ENCODE data around the gene KLK6. TPM values are rescaled to one million over a fixed set of nuclear protein-coding genes. Genes with fewer than 3 reads are reported as not detected.

KLK6 gene
- total and polyA plus RNA-seq, 5 donors from 2014 or later: not detected

GRCh38 chr19:50943074-50943828 lies 26.1 kb downstream of the KLK6 start:
- H3K36me3 ChIP-seq (ENCODE audit: control insufficient read depth, insufficient read depth, low read length): no peaks in the 10 kb centered on the region
- no peak overlapping the region for H3K4me3 ChIP-seq (ENCODE audit: low read depth, low read length)
- H3K27ac Mint-ChIP-seq: no peak overlapping the region
- no peaks in the 10 kb centered on the region for H3K4me1 ChIP-seq (ENCODE audit: control insufficient read depth, insufficient read depth, low read length, poor library complexity, severe bottlenecking)
- H3K27ac ChIP-seq (ENCODE audit: insufficient read depth, low read length, poor library complexity, severe bottlenecking): no peak overlapping the region
- H3K4me1 Mint-ChIP-seq: no peaks in the 10 kb centered on the region
- ATAC-seq (ENCODE audit: low read depth in 2 of 2) (no peak), DNase-seq (no peak)
- H3K27me3 ChIP-seq (ENCODE audit: control insufficient read depth, insufficient read depth, low read length): peaks cover 2% of the 10 kb centered on the region
- H3K9me3 Mint-ChIP-seq: peaks cover 0 to 8% (median 2%) of the 10 kb centered on the region in 7 donors
- peaks cover 11% of the 10 kb centered on the region for H3K27me3 Mint-ChIP-seq
- H3K4me3 Mint-ChIP-seq: no peak overlapping the region
- peaks cover 3% of the 10 kb centered on the region for H3K36me3 Mint-ChIP-seq
- H3K9me3 ChIP-seq (ENCODE audit: control insufficient read depth in 2 of 2, low read length in 2 of 2): peaks cover 2 to 6% of the 10 kb centered on the region in 2 experiments

GRCh38 chr19:50939596-50939995 lies 29.8 kb downstream of the KLK6 start:
- H3K4me3 ChIP-seq (ENCODE audit: low read depth, low read length): no peak overlapping the region
- H3K27ac Mint-ChIP-seq: no peak overlapping the region
- peaks cover 13% of the 10 kb centered on the region for H3K27me3 Mint-ChIP-seq
- no peaks in the 10 kb centered on the region for H3K4me1 Mint-ChIP-seq
- ATAC-seq (ENCODE audit: low read depth in 2 of 2) (no peak), DNase-seq (no peak)
- no peaks in the 10 kb centered on the region for H3K4me1 ChIP-seq (ENCODE audit: control insufficient read depth, insufficient read depth, low read length, poor library complexity, severe bottlenecking)
- H3K36me3 ChIP-seq (ENCODE audit: control insufficient read depth, insufficient read depth, low read length): no peaks in the 10 kb centered on the region
- peaks cover 3% of the 10 kb centered on the region for H3K36me3 Mint-ChIP-seq
- H3K9me3 Mint-ChIP-seq: peaks cover 0 to 8% (median 2%) of the 10 kb centered on the region in 7 donors
- H3K27me3 ChIP-seq (ENCODE audit: control insufficient read depth, insufficient read depth, low read length): peaks cover 2% of the 10 kb centered on the region
- no peak overlapping the region for H3K27ac ChIP-seq (ENCODE audit: insufficient read depth, low read length, poor library complexity, severe bottlenecking)
- peaks cover 2 to 6% of the 10 kb centered on the region in 2 experiments for H3K9me3 ChIP-seq (ENCODE audit: control insufficient read depth in 2 of 2, low read length in 2 of 2)
- no peak overlapping the region for H3K4me3 Mint-ChIP-seq

- ATAC-seq (ENCODE audit: low read depth in 2 of 2) (no peak), DNase-seq (no peak)
- H3K9me3 ChIP-seq (ENCODE audit: control insufficient read depth in 2 of 2, low read length in 2 of 2): no peaks in the 10 kb centered on the region
- no peaks in the 10 kb centered on the region for H3K4me1 ChIP-seq (ENCODE audit: control insufficient read depth, insufficient read depth, low read length, poor library complexity, severe bottlenecking)
- peaks cover 0 to 2% (median 0%) of the 10 kb centered on the region in 7 donors for H3K9me3 Mint-ChIP-seq
- H3K27me3 Mint-ChIP-seq: peaks cover 16% of the 10 kb centered on the region
- no peak overlapping the region for H3K27ac Mint-ChIP-seq
- no peaks in the 10 kb centered on the region for H3K36me3 Mint-ChIP-seq
- H3K27me3 ChIP-seq (ENCODE audit: control insufficient read depth, insufficient read depth, low read length): no peaks in the 10 kb centered on the region
- no peaks in the 10 kb centered on the region for H3K36me3 ChIP-seq (ENCODE audit: control insufficient read depth, insufficient read depth, low read length)
- H3K4me3 Mint-ChIP-seq: no peak overlapping the region
- peaks cover 0 to 3% (median 0%) of the 10 kb centered on the region in 4 donors for H3K4me1 Mint-ChIP-seq
- no peak overlapping the region for H3K4me3 ChIP-seq (ENCODE audit: low read depth, low read length)
- no peak overlapping the region for H3K27ac ChIP-seq (ENCODE audit: insufficient read depth, low read length, poor library complexity, severe bottlenecking)
These were observed 35.8 kb downstream of the KLK6 start for GRCh38 chr19:50933640-50934039.

GRCh38 chr19:50932690-50933083 lies 36.7 kb downstream of the KLK6 start:
- Histone ChIP-seq H3K4me1 (ENCODE audit: control insufficient read depth, insufficient read depth, low read length, poor library complexity, severe bottlenecking) (no peaks in the 10 kb centered on the region), H3K27me3 (ENCODE audit: control insufficient read depth, insufficient read depth, low read length) (no peaks in the 10 kb centered on the region), H3K27ac (ENCODE audit: insufficient read depth, low read length, poor library complexity, severe bottlenecking) (no peak overlapping the region), H3K36me3 (ENCODE audit: control insufficient read depth, insufficient read depth, low read length) (no peaks in the 10 kb centered on the region), H3K9me3 (ENCODE audit: control insufficient read depth in 2 of 2, low read length in 2 of 2) (no peaks in the 10 kb centered on the region), H3K4me3 (ENCODE audit: low read depth, low read length) (no peak overlapping the region)
- DNase-seq (no peak), ATAC-seq (ENCODE audit: low read depth in 2 of 2) (no peak)
- H3K36me3 Mint-ChIP-seq: no peaks in the 10 kb centered on the region
- peaks cover 14% of the 10 kb centered on the region for H3K27me3 Mint-ChIP-seq
- peaks cover 0 to 3% (median 0%) of the 10 kb centered on the region in 4 donors for H3K4me1 Mint-ChIP-seq
- H3K9me3 Mint-ChIP-seq: peaks cover 0 to 2% (median 0%) of the 10 kb centered on the region in 7 donors
- no peak overlapping the region for H3K27ac Mint-ChIP-seq
- no peak overlapping the region for H3K4me3 Mint-ChIP-seq

GRCh38 chr19:50932018-50932689 lies 37.2 kb downstream of the KLK6 start:
- Mint-ChIP-seq H3K36me3 (no peaks in the 10 kb centered on the region), H3K27ac (peak overlapping the region in 1 of 3 donors; percentile 81), H3K9me3 (peaks cover 0 to 1% (median 0%) of the 10 kb centered on the region in 7 donors), H3K4me3 (no peak overlapping the region), H3K4me1 (peaks cover 0 to 3% (median 0%) of the 10 kb centered on the region in 4 donors), H3K27me3 (peaks cover 18% of the 10 kb centered on the region)
- H3K27me3 ChIP-seq (ENCODE audit: control insufficient read depth, insufficient read depth, low read length): no peaks in the 10 kb centered on the region
- H3K4me1 ChIP-seq (ENCODE audit: control insufficient read depth, insufficient read depth, low read length, poor library complexity, severe bottlenecking): no peaks in the 10 kb centered on the region
- H3K4me3 ChIP-seq (ENCODE audit: low read depth, low read length): no peak overlapping the region
- ATAC-seq (ENCODE audit: low read depth in 2 of 2) (no peak), DNase-seq (no peak)
- no peak overlapping the region for H3K27ac ChIP-seq (ENCODE audit: insufficient read depth, low read length, poor library complexity, severe bottlenecking)
- no peaks in the 10 kb centered on the region for H3K36me3 ChIP-seq (ENCODE audit: control insufficient read depth, insufficient read depth, low read length)
- no peaks in the 10 kb centered on the region for H3K9me3 ChIP-seq (ENCODE audit: control insufficient read depth in 2 of 2, low read length in 2 of 2)

GRCh38 chr19:50931023-50931422 lies 38.4 kb downstream of the KLK6 start:
- no peaks in the 10 kb centered on the region for H3K9me3 ChIP-seq (ENCODE audit: control insufficient read depth in 2 of 2, low read length in 2 of 2)
- H3K27me3 Mint-ChIP-seq: peaks cover 18% of the 10 kb centered on the region

GRCh38 chr19:50928831-50929230 lies 40.6 kb downstream of the KLK6 start:
- peaks cover 0 to 3% (median 0%) of the 10 kb centered on the region in 4 donors for H3K4me1 Mint-ChIP-seq
- no peaks in the 10 kb centered on the region for H3K9me3 ChIP-seq (ENCODE audit: control insufficient read depth in 2 of 2, low read length in 2 of 2)
- DNase-seq (no peak), ATAC-seq (ENCODE audit: low read depth in 2 of 2) (no peak)
- H3K27ac Mint-ChIP-seq: no peak overlapping the region
- no peaks in the 10 kb centered on the region for H3K36me3 Mint-ChIP-seq
- no peak overlapping the region for H3K4me3 Mint-ChIP-seq
- H3K4me3 ChIP-seq (ENCODE audit: low read depth, low read length): no peak overlapping the region
- H3K36me3 ChIP-seq (ENCODE audit: control insufficient read depth, insufficient read depth, low read length): no peaks in the 10 kb centered on the region
- peaks cover 18% of the 10 kb centered on the region for H3K27me3 Mint-ChIP-seq
- peaks cover 0 to 1% (median 0%) of the 10 kb centered on the region in 7 donors for H3K9me3 Mint-ChIP-seq
- no peaks in the 10 kb centered on the region for H3K27me3 ChIP-seq (ENCODE audit: control insufficient read depth, insufficient read depth, low read length)
- no peaks in the 10 kb centered on the region for H3K4me1 ChIP-seq (ENCODE audit: control insufficient read depth, insufficient read depth, low read length, poor library complexity, severe bottlenecking)
- no peak overlapping the region for H3K27ac ChIP-seq (ENCODE audit: insufficient read depth, low read length, poor library complexity, severe bottlenecking)

More at GRCh38 chr19:50931023-50931422, 38.4 kb downstream of the KLK6 start:
- Histone ChIP-seq H3K27me3 (ENCODE audit: control insufficient read depth, insufficient read depth, low read length) (no peaks in the 10 kb centered on the region), H3K36me3 (ENCODE audit: control insufficient read depth, insufficient read depth, low read length) (no peaks in the 10 kb centered on the region), H3K4me3 (ENCODE audit: low read depth, low read length) (no peak overlapping the region), H3K4me1 (ENCODE audit: control insufficient read depth, insufficient read depth, low read length, poor library complexity, severe bottlenecking) (no peaks in the 10 kb centered on the region), H3K27ac (ENCODE audit: insufficient read depth, low read length, poor library complexity, severe bottlenecking) (no peak overlapping the region)
- Mint-ChIP-seq H3K4me1 (peaks cover 0 to 3% (median 0%) of the 10 kb centered on the region in 4 donors), H3K27ac (peak overlapping the region in 1 of 3 donors; percentile 58), H3K36me3 (no peaks in the 10 kb centered on the region), H3K9me3 (no peaks in the 10 kb centered on the region), H3K4me3 (no peak overlapping the region)
- no peak for DNase-seq
- ATAC-seq (ENCODE audit: low read depth in 2 of 2): no peak
